ENCODE data around the gene ZNF787. TPM values are rescaled to one million over a fixed set of nuclear protein-coding genes. Genes with fewer than 3 reads are reported as not detected.

The ZNF787 gene
- total RNA-seq, 1 experiment from 2014 or later, result 51.0 TPM

DNA sequence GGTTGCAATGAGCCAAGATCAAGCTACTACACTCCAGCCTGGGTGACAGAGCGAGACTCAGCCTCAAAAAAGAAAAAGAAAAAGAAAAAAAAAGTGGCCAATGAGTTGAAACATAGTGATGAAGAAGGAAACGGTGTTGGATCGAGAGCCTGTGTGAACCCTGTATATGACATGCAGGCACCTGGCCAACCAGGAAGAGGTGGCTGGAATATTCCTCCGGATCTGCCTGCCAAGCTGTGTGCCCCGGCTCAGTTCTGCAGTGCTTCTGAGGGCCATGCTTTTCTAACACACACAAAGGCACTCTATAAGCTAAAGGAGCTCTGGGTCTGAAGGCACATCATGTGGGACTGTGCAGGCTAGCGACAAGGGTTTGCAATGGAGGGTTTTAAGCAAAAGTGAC, 16.3 kb upstream of the ZNF787 start:
- Histone ChIP-seq H3K27ac (ENCODE audit: low read depth, low read length, poor library complexity, severe bottlenecking) (no peak overlapping the region), H3K36me3 (ENCODE audit: insufficient read depth, low read length, poor library complexity, severe bottlenecking) (no peaks in the 10 kb centered on the region), H3K4me1 (ENCODE audit: insufficient read depth, low read length, poor library complexity, severe bottlenecking) (peaks cover 18% of the 10 kb centered on the region), H3K9me3 (ENCODE audit: low read depth, low read length, poor library complexity, severe bottlenecking) (no peaks in the 10 kb centered on the region), H3K27me3 (replicated peaks; ENCODE audit: insufficient read depth, low read depth, low read length, poor library complexity) (no peaks in the 10 kb centered on the region), H3K4me3 (ENCODE audit: low read depth, low read length, poor library complexity, severe bottlenecking) (no peak overlapping the region)
- no peak for DNase-seq (ENCODE audit: low spot score)
- intact Hi-C loops (cut with micrococcal nuclease; ENCODE audit: unreplicated experiment), result no loop called here
- ChIA-PET CTCF (interaction anchor here (1.4 kb wide), 1 partner anchor 34 kb away, joined by 3 read pairs; no protein-coding TSS in a partner anchor), POLR2A (ENCODE audit: low non-redundant PET) (no interaction called here)
- BruUV-seq (replicated peaks), result no TSS peak
- no peak for TF ChIP-seq EZH2 (IDR thresholded peaks at IDR 0.05; ENCODE audit: borderline replicate concordance, low read depth, low read length, poor library complexity, severe bottlenecking)
- TF ChIP-seq, protein P1, sequence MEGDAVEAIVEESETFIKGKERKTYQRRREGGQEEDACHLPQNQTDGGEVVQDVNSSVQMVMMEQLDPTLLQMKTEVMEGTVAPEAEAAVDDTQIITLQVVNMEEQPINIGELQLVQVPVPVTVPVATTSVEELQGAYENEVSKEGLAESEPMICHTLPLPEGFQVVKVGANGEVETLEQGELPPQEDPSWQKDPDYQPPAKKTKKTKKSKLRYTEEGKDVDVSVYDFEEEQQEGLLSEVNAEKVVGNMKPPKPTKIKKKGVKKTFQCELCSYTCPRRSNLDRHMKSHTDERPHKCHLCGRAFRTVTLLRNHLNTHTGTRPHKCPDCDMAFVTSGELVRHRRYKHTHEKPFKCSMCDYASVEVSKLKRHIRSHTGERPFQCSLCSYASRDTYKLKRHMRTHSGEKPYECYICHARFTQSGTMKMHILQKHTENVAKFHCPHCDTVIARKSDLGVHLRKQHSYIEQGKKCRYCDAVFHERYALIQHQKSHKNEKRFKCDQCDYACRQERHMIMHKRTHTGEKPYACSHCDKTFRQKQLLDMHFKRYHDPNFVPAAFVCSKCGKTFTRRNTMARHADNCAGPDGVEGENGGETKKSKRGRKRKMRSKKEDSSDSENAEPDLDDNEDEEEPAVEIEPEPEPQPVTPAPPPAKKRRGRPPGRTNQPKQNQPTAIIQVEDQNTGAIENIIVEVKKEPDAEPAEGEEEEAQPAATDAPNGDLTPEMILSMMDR (conservative IDR thresholded peaks at IDR 0.05; ENCODE audit: low read depth, low read length), result no peak

DNA sequence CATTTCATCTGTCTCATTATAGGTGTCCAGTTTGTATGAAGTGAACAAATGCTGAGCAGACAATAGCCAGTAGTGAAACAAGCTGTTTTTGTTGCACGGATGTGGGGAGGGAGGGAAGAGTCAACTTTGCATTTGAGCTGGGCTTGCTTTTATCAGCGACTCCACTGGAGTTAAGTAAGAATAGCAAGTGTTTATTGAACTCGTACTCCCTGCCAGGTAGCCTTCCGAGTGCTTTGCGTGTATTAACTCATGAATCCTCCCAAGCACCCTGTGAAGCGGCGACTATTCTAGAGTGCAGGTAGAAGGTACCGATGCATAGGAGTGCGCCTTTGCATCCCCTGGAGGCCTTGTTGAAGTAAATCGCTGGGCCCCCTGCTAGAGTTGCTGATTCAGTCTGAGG, 15.3 kb upstream of the ZNF787 start:
- DNase-seq (ENCODE audit: low spot score), result no peak
- Histone ChIP-seq H3K4me3 (ENCODE audit: low read depth, low read length, poor library complexity, severe bottlenecking) (no peak overlapping the region), H3K4me1 (ENCODE audit: insufficient read depth, low read length, poor library complexity, severe bottlenecking) (peaks cover 18% of the 10 kb centered on the region), H3K9me3 (ENCODE audit: low read depth, low read length, poor library complexity, severe bottlenecking) (no peaks in the 10 kb centered on the region), H3K27ac (ENCODE audit: low read depth, low read length, poor library complexity, severe bottlenecking) (no peak overlapping the region), H3K27me3 (replicated peaks; ENCODE audit: insufficient read depth, low read depth, low read length, poor library complexity) (no peaks in the 10 kb centered on the region), H3K36me3 (ENCODE audit: insufficient read depth, low read length, poor library complexity, severe bottlenecking) (no peaks in the 10 kb centered on the region)
- no TSS peak for BruUV-seq (replicated peaks)
- ChIA-PET CTCF (interaction anchor here (1.4 kb wide), 1 partner anchor 35 kb away, joined by 3 read pairs; no protein-coding TSS in a partner anchor), POLR2A (ENCODE audit: low non-redundant PET) (no interaction called here)
- intact Hi-C loops (cut with micrococcal nuclease; ENCODE audit: unreplicated experiment), result no loop called here
- TF ChIP-seq EZH2 (IDR thresholded peaks at IDR 0.05; ENCODE audit: borderline replicate concordance, low read depth, low read length, poor library complexity, severe bottlenecking), result no peak
- TF ChIP-seq, protein P1 (conservative IDR thresholded peaks at IDR 0.05; ENCODE audit: low read depth, low read length), result no peak

DNA sequence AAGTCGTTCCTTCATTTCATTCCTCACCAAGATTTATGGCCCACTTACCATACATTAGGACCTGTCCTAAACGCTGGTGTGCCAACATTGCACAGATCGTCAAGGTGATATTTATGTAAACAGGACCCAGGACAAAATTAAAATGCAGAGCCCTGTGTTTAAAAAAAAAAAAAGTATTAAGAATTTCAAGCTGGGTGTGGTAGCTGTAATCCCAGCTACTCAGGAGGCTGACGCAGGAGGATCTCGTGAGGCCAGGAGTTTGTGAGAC, 13.5 kb upstream of the ZNF787 start:
- no peak for DNase-seq (ENCODE audit: low spot score)
- no peak overlapping the region for H3K4me3 ChIP-seq (ENCODE audit: low read depth, low read length, poor library complexity, severe bottlenecking)
- peaks cover 12% of the 10 kb centered on the region for H3K4me1 ChIP-seq (ENCODE audit: insufficient read depth, low read length, poor library complexity, severe bottlenecking)
- no peaks in the 10 kb centered on the region for H3K27me3 ChIP-seq (replicated peaks; ENCODE audit: insufficient read depth, low read depth, low read length, poor library complexity)
- H3K27ac ChIP-seq (ENCODE audit: low read depth, low read length, poor library complexity, severe bottlenecking), result peak overlapping the region; percentile 70
- no TSS peak for BruUV-seq (replicated peaks)
- H3K9me3 ChIP-seq (ENCODE audit: low read depth, low read length, poor library complexity, severe bottlenecking), result no peaks in the 10 kb centered on the region
- CTCF ChIA-PET, result interaction anchor here (0.6 kb wide), 1 partner anchor 17 kb away, joined by 4 read pairs; no protein-coding TSS in a partner anchor
- no peaks in the 10 kb centered on the region for H3K36me3 ChIP-seq (ENCODE audit: insufficient read depth, low read length, poor library complexity, severe bottlenecking)
- intact Hi-C loops (cut with micrococcal nuclease; ENCODE audit: unreplicated experiment), result no loop called here
- TF ChIP-seq, protein P1 (conservative IDR thresholded peaks at IDR 0.05; ENCODE audit: low read depth, low read length), result no peak
- TF ChIP-seq EZH2 (IDR thresholded peaks at IDR 0.05; ENCODE audit: borderline replicate concordance, low read depth, low read length, poor library complexity, severe bottlenecking), result no peak
- POLR2A ChIA-PET (ENCODE audit: low non-redundant PET), result interaction anchor here (0.6 to 1.2 kb wide), 2 partner anchors 14 to 1711 kb away, joined by 3 to 4 read pairs; partner anchors contain the start of gene ZNF787
